ENCODE measurements around the gene RAP1GAP. TPM values are rescaled to one million over a fixed set of nuclear protein-coding genes. Genes with fewer than 3 reads are reported as not detected.

The RAP1GAP gene
- total and polyA plus RNA-seq, 2 of the 13 experiments (the other 11 are each of a cell fraction or from before 2014, with no cell fraction given), result 11.9 to 37.5 TPM

DNA sequence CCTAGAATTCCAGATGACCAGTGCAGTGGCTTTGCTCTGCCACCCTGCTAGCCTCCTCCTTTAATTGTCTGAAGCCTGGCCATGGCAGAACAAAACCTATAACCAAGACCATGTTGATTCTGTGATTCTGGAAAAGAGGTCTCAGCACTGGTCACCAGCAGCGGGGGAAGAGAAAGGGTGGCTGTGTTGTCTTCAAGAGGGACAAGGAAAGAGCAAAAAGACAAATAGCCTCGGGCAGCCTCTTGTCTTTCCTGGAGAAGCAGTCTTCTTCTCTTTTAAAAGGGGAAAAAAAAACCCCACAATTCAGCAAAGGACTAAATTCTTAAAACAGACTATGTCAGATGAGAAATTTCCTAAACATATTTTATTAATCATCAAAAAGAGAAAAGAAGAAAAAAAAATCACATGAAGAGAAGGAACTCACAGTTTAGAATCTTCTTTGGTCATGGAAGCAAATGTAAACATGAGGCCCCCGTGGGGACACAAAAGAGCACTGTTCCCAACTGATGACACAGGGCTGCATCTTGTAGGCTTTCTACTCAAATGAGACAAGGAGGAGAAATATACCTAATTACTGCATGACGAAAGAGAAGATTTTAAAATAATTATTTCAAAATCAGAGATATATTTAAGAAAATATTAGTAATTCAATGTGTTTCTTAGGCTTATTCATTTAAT lies 36.3 kb upstream of the RAP1GAP start (continued):
- TF ChIP-seq, protein P1, sequence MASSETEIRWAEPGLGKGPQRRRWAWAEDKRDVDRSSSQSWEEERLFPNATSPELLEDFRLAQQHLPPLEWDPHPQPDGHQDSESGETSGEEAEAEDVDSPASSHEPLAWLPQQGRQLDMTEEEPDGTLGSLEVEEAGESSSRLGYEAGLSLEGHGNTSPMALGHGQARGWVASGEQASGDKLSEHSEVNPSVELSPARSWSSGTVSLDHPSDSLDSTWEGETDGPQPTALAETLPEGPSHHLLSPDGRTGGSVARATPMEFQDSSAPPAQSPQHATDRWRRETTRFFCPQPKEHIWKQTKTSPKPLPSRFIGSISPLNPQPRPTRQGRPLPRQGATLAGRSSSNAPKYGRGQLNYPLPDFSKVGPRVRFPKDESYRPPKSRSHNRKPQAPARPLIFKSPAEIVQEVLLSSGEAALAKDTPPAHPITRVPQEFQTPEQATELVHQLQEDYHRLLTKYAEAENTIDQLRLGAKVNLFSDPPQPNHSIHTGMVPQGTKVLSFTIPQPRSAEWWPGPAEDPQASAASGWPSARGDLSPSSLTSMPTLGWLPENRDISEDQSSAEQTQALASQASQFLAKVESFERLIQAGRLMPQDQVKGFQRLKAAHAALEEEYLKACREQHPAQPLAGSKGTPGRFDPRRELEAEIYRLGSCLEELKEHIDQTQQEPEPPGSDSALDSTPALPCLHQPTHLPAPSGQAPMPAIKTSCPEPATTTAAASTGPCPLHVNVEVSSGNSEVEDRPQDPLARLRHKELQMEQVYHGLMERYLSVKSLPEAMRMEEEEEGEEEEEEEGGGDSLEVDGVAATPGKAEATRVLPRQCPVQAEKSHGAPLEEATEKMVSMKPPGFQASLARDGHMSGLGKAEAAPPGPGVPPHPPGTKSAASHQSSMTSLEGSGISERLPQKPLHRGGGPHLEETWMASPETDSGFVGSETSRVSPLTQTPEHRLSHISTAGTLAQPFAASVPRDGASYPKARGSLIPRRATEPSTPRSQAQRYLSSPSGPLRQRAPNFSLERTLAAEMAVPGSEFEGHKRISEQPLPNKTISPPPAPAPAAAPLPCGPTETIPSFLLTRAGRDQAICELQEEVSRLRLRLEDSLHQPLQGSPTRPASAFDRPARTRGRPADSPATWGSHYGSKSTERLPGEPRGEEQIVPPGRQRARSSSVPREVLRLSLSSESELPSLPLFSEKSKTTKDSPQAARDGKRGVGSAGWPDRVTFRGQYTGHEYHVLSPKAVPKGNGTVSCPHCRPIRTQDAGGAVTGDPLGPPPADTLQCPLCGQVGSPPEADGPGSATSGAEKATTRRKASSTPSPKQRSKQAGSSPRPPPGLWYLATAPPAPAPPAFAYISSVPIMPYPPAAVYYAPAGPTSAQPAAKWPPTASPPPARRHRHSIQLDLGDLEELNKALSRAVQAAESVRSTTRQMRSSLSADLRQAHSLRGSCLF (CRISPR knock-in tag; IDR thresholded peaks at IDR 0.05; ENCODE audit: borderline replicate concordance), result no peak
- no peak for TF ChIP-seq ZSCAN12 (CRISPR knock-in tag; IDR thresholded peaks at IDR 0.05)
- TF ChIP-seq, protein P2, sequence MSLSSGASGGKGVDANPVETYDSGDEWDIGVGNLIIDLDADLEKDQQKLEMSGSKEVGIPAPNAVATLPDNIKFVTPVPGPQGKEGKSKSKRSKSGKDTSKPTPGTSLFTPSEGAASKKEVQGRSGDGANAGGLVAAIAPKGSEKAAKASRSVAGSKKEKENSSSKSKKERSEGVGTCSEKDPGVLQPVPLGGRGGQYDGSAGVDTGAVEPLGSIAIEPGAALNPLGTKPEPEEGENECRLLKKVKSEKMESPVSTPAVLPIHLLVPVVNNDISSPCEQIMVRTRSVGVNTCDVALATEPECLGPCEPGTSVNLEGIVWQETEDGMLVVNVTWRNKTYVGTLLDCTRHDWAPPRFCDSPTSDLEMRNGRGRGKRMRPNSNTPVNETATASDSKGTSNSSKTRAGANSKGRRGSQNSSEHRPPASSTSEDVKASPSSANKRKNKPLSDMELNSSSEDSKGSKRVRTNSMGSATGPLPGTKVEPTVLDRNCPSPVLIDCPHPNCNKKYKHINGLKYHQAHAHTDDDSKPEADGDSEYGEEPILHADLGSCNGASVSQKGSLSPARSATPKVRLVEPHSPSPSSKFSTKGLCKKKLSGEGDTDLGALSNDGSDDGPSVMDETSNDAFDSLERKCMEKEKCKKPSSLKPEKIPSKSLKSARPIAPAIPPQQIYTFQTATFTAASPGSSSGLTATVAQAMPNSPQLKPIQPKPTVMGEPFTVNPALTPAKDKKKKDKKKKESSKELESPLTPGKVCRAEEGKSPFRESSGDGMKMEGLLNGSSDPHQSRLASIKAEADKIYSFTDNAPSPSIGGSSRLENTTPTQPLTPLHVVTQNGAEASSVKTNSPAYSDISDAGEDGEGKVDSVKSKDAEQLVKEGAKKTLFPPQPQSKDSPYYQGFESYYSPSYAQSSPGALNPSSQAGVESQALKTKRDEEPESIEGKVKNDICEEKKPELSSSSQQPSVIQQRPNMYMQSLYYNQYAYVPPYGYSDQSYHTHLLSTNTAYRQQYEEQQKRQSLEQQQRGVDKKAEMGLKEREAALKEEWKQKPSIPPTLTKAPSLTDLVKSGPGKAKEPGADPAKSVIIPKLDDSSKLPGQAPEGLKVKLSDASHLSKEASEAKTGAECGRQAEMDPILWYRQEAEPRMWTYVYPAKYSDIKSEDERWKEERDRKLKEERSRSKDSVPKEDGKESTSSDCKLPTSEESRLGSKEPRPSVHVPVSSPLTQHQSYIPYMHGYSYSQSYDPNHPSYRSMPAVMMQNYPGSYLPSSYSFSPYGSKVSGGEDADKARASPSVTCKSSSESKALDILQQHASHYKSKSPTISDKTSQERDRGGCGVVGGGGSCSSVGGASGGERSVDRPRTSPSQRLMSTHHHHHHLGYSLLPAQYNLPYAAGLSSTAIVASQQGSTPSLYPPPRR (CRISPR knock-in tag; IDR thresholded peaks at IDR 0.05; ENCODE audit: borderline replicate concordance), result no peak
- TF ChIP-seq, protein P3, sequence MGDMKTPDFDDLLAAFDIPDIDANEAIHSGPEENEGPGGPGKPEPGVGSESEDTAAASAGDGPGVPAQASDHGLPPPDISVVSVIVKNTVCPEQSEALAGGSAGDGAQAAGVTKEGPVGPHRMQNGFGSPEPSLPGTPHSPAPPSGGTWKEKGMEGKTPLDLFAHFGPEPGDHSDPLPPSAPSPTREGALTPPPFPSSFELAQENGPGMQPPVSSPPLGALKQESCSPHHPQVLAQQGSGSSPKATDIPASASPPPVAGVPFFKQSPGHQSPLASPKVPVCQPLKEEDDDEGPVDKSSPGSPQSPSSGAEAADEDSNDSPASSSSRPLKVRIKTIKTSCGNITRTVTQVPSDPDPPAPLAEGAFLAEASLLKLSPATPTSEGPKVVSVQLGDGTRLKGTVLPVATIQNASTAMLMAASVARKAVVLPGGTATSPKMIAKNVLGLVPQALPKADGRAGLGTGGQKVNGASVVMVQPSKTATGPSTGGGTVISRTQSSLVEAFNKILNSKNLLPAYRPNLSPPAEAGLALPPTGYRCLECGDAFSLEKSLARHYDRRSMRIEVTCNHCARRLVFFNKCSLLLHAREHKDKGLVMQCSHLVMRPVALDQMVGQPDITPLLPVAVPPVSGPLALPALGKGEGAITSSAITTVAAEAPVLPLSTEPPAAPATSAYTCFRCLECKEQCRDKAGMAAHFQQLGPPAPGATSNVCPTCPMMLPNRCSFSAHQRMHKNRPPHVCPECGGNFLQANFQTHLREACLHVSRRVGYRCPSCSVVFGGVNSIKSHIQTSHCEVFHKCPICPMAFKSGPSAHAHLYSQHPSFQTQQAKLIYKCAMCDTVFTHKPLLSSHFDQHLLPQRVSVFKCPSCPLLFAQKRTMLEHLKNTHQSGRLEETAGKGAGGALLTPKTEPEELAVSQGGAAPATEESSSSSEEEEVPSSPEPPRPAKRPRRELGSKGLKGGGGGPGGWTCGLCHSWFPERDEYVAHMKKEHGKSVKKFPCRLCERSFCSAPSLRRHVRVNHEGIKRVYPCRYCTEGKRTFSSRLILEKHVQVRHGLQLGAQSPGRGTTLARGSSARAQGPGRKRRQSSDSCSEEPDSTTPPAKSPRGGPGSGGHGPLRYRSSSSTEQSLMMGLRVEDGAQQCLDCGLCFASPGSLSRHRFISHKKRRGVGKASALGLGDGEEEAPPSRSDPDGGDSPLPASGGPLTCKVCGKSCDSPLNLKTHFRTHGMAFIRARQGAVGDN (CRISPR knock-in tag; IDR thresholded peaks at IDR 0.05), result no peak
- TF ChIP-seq ZNF451 (CRISPR knock-in tag; IDR thresholded peaks at IDR 0.05), result no peak
- no peak for TF ChIP-seq ZNF296 (CRISPR knock-in tag; conservative IDR thresholded peaks at IDR 0.05)
- TF ChIP-seq RXRA (CRISPR knock-in tag; IDR thresholded peaks at IDR 0.05), result no peak
- TF ChIP-seq HNRNPH1 (optimal IDR thresholded peaks at IDR 0.05; ENCODE audit: low read depth, low read length), result no peak
- no peak for TF ChIP-seq ZNF550 (CRISPR knock-in tag; IDR thresholded peaks at IDR 0.05; ENCODE audit: borderline replicate concordance)
- no peak for TF ChIP-seq TOPORS (CRISPR knock-in tag; IDR thresholded peaks at IDR 0.05)
- TF ChIP-seq, protein P4, sequence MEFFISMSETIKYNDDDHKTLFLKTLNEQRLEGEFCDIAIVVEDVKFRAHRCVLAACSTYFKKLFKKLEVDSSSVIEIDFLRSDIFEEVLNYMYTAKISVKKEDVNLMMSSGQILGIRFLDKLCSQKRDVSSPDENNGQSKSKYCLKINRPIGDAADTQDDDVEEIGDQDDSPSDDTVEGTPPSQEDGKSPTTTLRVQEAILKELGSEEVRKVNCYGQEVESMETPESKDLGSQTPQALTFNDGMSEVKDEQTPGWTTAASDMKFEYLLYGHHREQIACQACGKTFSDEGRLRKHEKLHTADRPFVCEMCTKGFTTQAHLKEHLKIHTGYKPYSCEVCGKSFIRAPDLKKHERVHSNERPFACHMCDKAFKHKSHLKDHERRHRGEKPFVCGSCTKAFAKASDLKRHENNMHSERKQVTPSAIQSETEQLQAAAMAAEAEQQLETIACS (CRISPR knock-in tag; IDR thresholded peaks at IDR 0.05), result no peak
- TF ChIP-seq ZNF382 (CRISPR knock-in tag; IDR thresholded peaks at IDR 0.05; ENCODE audit: borderline replicate concordance), result no peak
- TF ChIP-seq ARHGAP35 (CRISPR knock-in tag; IDR thresholded peaks at IDR 0.05; ENCODE audit: borderline replicate concordance), result no peak
- no peak for TF ChIP-seq TAF1 (CRISPR knock-in tag; IDR thresholded peaks at IDR 0.05)

Measured in HepG2 (cell line).